Measurements from ENCODE around the gene MRPL58.
A peak's percentile ranks its signal among the peaks of the same experiment; 100 is the strongest.

Gene MRPL58

GRCh38 chr17:75032720-75033280 is 20.3 kb downstream of the MRPL58 start (continued):
- TF ChIP-seq, protein P1, sequence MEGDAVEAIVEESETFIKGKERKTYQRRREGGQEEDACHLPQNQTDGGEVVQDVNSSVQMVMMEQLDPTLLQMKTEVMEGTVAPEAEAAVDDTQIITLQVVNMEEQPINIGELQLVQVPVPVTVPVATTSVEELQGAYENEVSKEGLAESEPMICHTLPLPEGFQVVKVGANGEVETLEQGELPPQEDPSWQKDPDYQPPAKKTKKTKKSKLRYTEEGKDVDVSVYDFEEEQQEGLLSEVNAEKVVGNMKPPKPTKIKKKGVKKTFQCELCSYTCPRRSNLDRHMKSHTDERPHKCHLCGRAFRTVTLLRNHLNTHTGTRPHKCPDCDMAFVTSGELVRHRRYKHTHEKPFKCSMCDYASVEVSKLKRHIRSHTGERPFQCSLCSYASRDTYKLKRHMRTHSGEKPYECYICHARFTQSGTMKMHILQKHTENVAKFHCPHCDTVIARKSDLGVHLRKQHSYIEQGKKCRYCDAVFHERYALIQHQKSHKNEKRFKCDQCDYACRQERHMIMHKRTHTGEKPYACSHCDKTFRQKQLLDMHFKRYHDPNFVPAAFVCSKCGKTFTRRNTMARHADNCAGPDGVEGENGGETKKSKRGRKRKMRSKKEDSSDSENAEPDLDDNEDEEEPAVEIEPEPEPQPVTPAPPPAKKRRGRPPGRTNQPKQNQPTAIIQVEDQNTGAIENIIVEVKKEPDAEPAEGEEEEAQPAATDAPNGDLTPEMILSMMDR (tag by site-specific recombination; IDR thresholded peaks at IDR 0.05): no peak
- TF ChIP-seq ZNF211 (tag by site-specific recombination; IDR thresholded peaks at IDR 0.05; ENCODE audit: low read depth) (no peak), ZNF473 (tag by site-specific recombination; IDR thresholded peaks at IDR 0.05) (no peak)

GRCh38 chr17:75033346-75034235 is 21.1 kb downstream of the MRPL58 start:
- peaks cover 19% of the 10 kb centered on the region for H3K4me1 ChIP-seq (ENCODE audit: control insufficient read depth, insufficient read depth, low read length)
- H3K9me3 ChIP-seq (ENCODE audit: control insufficient read depth, insufficient read depth, low read depth, low read length): no peaks in the 10 kb centered on the region
- H3K4me3 ChIP-seq (ENCODE audit: low read depth, low read length): peak overlapping the region; percentile 60
- peaks cover 0 to 4% of the 10 kb centered on the region in 2 experiments; a peak in 2 of 3 replicates for H3K36me3 ChIP-seq (ENCODE audit: control insufficient read depth in 2 of 2, insufficient read depth in 1 of 2, low read length in 2 of 2)
- peak overlapping the region; percentile 94 for H3K27ac ChIP-seq (ENCODE audit: extremely low read depth, low read depth, low read length)
- POLR2A ChIA-PET: interaction anchor here (0.6 to 3.6 kb wide), 13 partner anchors 14 to 814 kb away, joined by 3 to 46 read pairs (median 9); partner anchors contain the start of genes ATP5PD, CDR2L, FDXR and HID1
- CTCF ChIA-PET: interaction anchor here (0.6 to 3.3 kb wide), 9 partner anchors 20 to 175 kb away, joined by 3 to 15 read pairs (median 4); partner anchors contain the start of genes MRPL58 and OTOP2
- TF ChIP-seq PRDM2 (tag by site-specific recombination; IDR thresholded peaks at IDR 0.05; ENCODE audit: borderline replicate concordance): no peak
- 0 out of 2 replicates have a peak, but pooled peaks have one; percentile 41 for TF ChIP-seq ZNF596 (tag by site-specific recombination; IDR thresholded peaks at IDR 0.05)
- TF ChIP-seq ZNF248 (tag by site-specific recombination; IDR thresholded peaks at IDR 0.05): no peak
- no peak for TF ChIP-seq OVOL3 (tag by site-specific recombination; IDR thresholded peaks at IDR 0.05)
- peak; percentile 79 for TF ChIP-seq PRDM1 (tag by site-specific recombination; IDR thresholded peaks at IDR 0.05)
- no peak for TF ChIP-seq ZNF239 (tag by site-specific recombination; IDR thresholded peaks at IDR 0.05)
- TF ChIP-seq, protein P2, sequence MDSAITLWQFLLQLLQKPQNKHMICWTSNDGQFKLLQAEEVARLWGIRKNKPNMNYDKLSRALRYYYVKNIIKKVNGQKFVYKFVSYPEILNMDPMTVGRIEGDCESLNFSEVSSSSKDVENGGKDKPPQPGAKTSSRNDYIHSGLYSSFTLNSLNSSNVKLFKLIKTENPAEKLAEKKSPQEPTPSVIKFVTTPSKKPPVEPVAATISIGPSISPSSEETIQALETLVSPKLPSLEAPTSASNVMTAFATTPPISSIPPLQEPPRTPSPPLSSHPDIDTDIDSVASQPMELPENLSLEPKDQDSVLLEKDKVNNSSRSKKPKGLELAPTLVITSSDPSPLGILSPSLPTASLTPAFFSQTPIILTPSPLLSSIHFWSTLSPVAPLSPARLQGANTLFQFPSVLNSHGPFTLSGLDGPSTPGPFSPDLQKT (IDR thresholded peaks at IDR 0.05; ENCODE audit: borderline replicate concordance, low read depth, low read length): no peak
- TF ChIP-seq KLF7 (tag by site-specific recombination; IDR thresholded peaks at IDR 0.05; ENCODE audit: borderline replicate concordance): no peak; the same call in 1 of the 2 replicates
- TF ChIP-seq, protein P3, sequence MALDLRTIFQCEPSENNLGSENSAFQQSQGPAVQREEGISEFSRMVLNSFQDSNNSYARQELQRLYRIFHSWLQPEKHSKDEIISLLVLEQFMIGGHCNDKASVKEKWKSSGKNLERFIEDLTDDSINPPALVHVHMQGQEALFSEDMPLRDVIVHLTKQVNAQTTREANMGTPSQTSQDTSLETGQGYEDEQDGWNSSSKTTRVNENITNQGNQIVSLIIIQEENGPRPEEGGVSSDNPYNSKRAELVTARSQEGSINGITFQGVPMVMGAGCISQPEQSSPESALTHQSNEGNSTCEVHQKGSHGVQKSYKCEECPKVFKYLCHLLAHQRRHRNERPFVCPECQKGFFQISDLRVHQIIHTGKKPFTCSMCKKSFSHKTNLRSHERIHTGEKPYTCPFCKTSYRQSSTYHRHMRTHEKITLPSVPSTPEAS (tag by site-specific recombination; IDR thresholded peaks at IDR 0.05): peak; percentile 31; the same call in 1 of the 2 replicates
- no peak for TF ChIP-seq ZNF645 (tag by site-specific recombination; IDR thresholded peaks at IDR 0.05)
- no peak for TF ChIP-seq KLF1 (tag by site-specific recombination; IDR thresholded peaks at IDR 0.05)
- peak; percentile 94 for TF ChIP-seq ZNF660 (tag by site-specific recombination; IDR thresholded peaks at IDR 0.05)
- TF ChIP-seq ZNF214 (tag by site-specific recombination; IDR thresholded peaks at IDR 0.05; ENCODE audit: borderline replicate concordance): no peak
- peak; percentile 81 for TF ChIP-seq PRDM10 (tag by site-specific recombination; IDR thresholded peaks at IDR 0.05)
- TF ChIP-seq ZSCAN23 (tag by site-specific recombination; IDR thresholded peaks at IDR 0.05): 0 out of 2 replicates have a peak, but pooled peaks have one; percentile 25
